Measurements from ENCODE around the gene ZNF576.
"Not testable (repeated sequence)": the region's sequence is repeated elsewhere in the genome, so short reads cannot be mapped to it uniquely, and the experiment has no call there.

The ZNF576 gene

GRCh38 chr19:43563816-43564457 lies 32.5 kb upstream of the ZNF576 start:
- no peaks in the 10 kb centered on the region for H3K27me3 Mint-ChIP-seq
- peaks cover 58% of the 10 kb centered on the region for H3K4me1 Mint-ChIP-seq (ENCODE audit: low read depth)
- peaks cover 38% of the 10 kb centered on the region for H3K36me3 Mint-ChIP-seq (ENCODE audit: low read depth)
- no peaks in the 10 kb centered on the region for H3K9me3 Mint-ChIP-seq
- peak overlapping the region; percentile 0 for H3K4me3 Mint-ChIP-seq
- peak overlapping the region; percentile 88 for H3K27ac Mint-ChIP-seq

DNA sequence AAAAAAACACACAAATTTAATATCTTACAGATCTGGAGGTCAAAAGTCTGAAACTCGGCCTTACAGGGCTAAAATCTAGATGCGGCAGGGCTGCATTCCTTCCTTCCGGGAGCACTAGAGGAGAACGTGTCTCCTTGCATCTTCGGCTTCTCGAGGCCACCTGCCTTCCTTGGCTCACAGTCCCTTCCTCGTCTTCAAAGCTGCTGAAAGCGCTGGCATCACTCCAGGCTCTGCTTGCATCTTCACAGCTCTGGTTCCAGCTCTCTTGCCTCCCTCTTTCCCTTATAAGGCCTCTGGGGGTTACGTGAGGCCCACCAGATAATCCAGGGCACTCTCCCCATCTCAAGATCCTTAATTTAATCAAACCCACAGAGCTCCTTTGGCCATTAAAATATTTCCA lies 31.6 kb upstream of the ZNF576 start:
- peaks cover 58% of the 10 kb centered on the region for H3K4me1 Mint-ChIP-seq (ENCODE audit: low read depth)
- H3K27me3 Mint-ChIP-seq = no peaks in the 10 kb centered on the region
- H3K9me3 Mint-ChIP-seq = no peaks in the 10 kb centered on the region
- H3K4me3 Mint-ChIP-seq = peak overlapping the region; percentile 16
- peak overlapping the region; percentile 61 for H3K27ac Mint-ChIP-seq
- H3K36me3 Mint-ChIP-seq (ENCODE audit: low read depth) = peaks cover 32% of the 10 kb centered on the region

- no peak overlapping the region for H3K4me3 Mint-ChIP-seq
- H3K36me3 Mint-ChIP-seq (ENCODE audit: low read depth) = peaks cover 10% of the 10 kb centered on the region
- no peaks in the 10 kb centered on the region for H3K27me3 Mint-ChIP-seq
- H3K4me1 Mint-ChIP-seq (ENCODE audit: low read depth) = peaks cover 44% of the 10 kb centered on the region
- no peak overlapping the region for H3K27ac Mint-ChIP-seq
- H3K9me3 Mint-ChIP-seq = no peaks in the 10 kb centered on the region
Measured at GRCh38 chr19:43569657-43570056, 26.7 kb upstream of the ZNF576 start.

- Mint-ChIP-seq H3K9me3 (no peaks in the 10 kb centered on the region), H3K27ac (no peak overlapping the region), H3K4me3 (no peak overlapping the region), H3K4me1 (ENCODE audit: low read depth) (peaks cover 44% of the 10 kb centered on the region), H3K36me3 (ENCODE audit: low read depth) (peaks cover 10% of the 10 kb centered on the region), H3K27me3 (no peaks in the 10 kb centered on the region)
Measured at GRCh38 chr19:43570174-43570791, 26.1 kb upstream of the ZNF576 start.

- no peaks in the 10 kb centered on the region for H3K27me3 Mint-ChIP-seq
- H3K36me3 Mint-ChIP-seq (ENCODE audit: low read depth) = peaks cover 7% of the 10 kb centered on the region
- peaks cover 42% of the 10 kb centered on the region for H3K4me1 Mint-ChIP-seq (ENCODE audit: low read depth)
- H3K9me3 Mint-ChIP-seq = no peaks in the 10 kb centered on the region
- H3K4me3 Mint-ChIP-seq = no peak overlapping the region
- no peak overlapping the region for H3K27ac Mint-ChIP-seq
Measured at GRCh38 chr19:43572171-43572588, 24.2 kb upstream of the ZNF576 start.

DNA sequence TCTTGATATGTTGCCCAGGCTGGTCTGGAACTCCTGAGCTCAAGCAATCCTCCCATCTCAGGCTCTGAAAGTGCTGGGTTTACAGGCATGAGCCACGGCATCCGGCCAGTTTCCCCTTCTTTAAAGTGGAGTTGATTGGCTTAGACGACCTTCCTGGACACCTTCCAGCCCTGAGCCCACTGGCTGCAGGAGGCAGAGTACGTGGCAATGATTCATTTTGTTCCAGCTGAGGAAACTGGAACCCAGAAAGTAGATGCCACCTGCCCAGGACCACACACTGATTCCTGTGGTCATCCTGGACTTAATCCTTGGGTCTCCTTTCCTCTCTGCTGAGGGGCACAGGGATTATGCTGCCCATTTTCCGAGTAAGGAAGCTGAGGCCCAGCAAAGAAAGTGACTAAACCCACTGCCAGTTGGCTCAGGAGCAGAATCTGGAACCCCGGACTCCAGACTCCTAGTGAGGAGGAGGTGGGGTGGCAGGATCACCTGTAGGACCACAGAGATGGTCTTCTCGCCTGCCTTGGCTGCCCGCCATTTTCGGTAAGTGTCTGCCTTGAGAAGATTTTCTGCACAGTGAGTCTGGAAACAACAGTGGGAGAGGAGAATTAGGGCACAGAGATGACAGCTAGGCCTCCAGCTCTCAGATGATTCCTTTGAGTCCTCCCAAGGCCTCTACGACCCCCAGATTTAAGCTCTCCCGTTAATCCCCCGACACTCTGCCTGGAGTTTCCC lies 21.8 kb upstream of the ZNF576 start:
- Mint-ChIP-seq H3K36me3 (ENCODE audit: low read depth) (peaks cover 7% of the 10 kb centered on the region), H3K4me1 (ENCODE audit: low read depth) (peaks cover 53% of the 10 kb centered on the region), H3K27ac (peak overlapping the region; percentile 92), H3K9me3 (no peaks in the 10 kb centered on the region), H3K4me3 (peak overlapping the region; percentile 90), H3K27me3 (no peaks in the 10 kb centered on the region)

GRCh38 chr19:43575156-43575950 lies 21.0 kb upstream of the ZNF576 start, which contains the start of the genes PINLYP and XRCC1:
PINLYP (plus strand) TSS chr19:43575801; CDS start chr19:43577192, 1,391 bp downstream.
XRCC1 (minus strand) TSS chr19:43575527; CDS start chr19:43575458, 69 bp downstream.
- Mint-ChIP-seq H3K9me3 (no peaks in the 10 kb centered on the region), H3K27ac (peak within 1 kb of the TSS; percentile 92), H3K36me3 (ENCODE audit: low read depth) (peaks cover 7% of the 10 kb centered on the region), H3K4me3 (peak within 1 kb of the TSS; percentile 90), H3K27me3 (no peaks in the 10 kb centered on the region), H3K4me1 (ENCODE audit: low read depth) (peaks cover 59% of the 10 kb centered on the region)

DNA sequence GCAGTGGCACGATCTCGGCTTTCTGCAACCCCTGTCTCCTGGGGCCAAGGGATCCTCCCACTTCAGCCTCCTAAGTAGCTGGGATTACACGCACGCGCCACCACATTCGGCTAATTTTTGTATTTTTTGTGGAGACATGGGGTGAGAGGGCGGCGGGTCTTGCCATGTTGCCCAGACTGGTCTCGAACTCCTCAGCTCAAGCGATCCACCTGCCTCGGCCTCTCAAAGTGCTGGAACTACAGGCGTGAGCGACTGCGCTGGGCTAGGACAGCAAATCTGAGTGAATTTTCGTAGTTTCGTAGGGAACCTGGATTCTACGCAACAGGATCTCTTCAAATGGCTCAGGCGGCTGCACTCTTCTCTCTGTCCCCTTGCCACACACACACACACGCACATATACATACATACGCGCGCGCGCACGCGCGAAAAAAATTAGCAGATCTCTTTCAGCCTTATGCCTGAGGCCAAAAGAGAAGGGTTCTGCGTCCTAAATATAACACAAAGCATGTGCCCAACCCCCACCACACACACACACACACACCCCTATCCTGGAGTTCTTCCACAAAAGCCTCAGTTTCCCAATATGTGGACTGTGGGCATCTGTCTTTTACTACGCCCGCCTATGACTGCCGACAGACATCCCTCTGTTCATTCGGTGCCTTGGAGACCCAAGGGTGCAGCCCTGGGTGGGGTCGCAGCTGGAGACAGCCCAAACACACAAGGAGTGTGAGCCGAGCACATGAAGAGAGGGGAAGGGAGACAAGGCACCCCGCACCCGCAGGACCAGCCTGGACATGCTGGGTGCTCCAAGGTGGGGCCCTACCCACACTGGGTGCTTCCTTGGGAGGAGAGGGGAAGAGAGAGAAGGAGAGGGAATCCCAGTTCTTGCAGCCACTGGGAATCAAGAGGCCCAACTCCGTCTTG lies 20.2 kb upstream of the ZNF576 start:
- H3K36me3 Mint-ChIP-seq (ENCODE audit: low read depth) = peaks cover 7% of the 10 kb centered on the region
- no peaks in the 10 kb centered on the region for H3K27me3 Mint-ChIP-seq
- H3K9me3 Mint-ChIP-seq = no peaks in the 10 kb centered on the region
- H3K27ac Mint-ChIP-seq = peak overlapping the region; percentile 92
- peak overlapping the region; percentile 90 for H3K4me3 Mint-ChIP-seq
- H3K4me1 Mint-ChIP-seq (ENCODE audit: low read depth) = peaks cover 52% of the 10 kb centered on the region

- Mint-ChIP-seq H3K4me1 (ENCODE audit: low read depth) (peaks cover 50% of the 10 kb centered on the region), H3K27me3 (no peaks in the 10 kb centered on the region), H3K9me3 (no peaks in the 10 kb centered on the region), H3K4me3 (peak overlapping the region; percentile 91), H3K36me3 (ENCODE audit: low read depth) (no peaks in the 10 kb centered on the region), H3K27ac (peak overlapping the region; percentile 53)
Measured at GRCh38 chr19:43578787-43579186, 17.6 kb upstream of the ZNF576 start.

GRCh38 chr19:43581467-43581866 lies 14.9 kb upstream of the ZNF576 start:
- peaks cover 41% of the 10 kb centered on the region for H3K4me1 Mint-ChIP-seq (ENCODE audit: low read depth)
- no peak overlapping the region for H3K27ac Mint-ChIP-seq
- no peaks in the 10 kb centered on the region for H3K27me3 Mint-ChIP-seq
- no peaks in the 10 kb centered on the region for H3K9me3 Mint-ChIP-seq
- H3K4me3 Mint-ChIP-seq = peak overlapping the region; percentile 91
- H3K36me3 Mint-ChIP-seq (ENCODE audit: low read depth) = peaks cover 12% of the 10 kb centered on the region

DNA sequence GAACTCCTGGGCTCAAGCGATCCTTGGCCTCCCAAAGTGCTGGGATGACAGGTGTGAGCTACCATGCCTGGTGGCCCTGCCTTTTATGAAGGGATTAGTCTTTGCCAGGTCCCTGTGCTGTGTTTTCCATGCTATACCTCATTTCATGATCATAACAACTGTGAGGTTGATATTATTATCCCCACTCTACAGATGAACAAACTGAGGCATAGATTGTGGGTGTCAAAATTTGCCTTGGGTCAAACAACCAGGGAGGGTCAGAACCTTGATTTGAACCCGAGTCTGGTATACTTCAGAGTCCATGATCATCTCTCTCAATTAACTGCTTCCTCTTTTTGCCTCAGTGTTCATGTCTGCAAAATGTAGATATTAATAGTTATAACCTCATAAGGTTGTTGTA lies 13.9 kb upstream of the ZNF576 start:
- Mint-ChIP-seq H3K4me1 (ENCODE audit: low read depth) (peaks cover 41% of the 10 kb centered on the region), H3K4me3 (peak overlapping the region; percentile 91), H3K36me3 (ENCODE audit: low read depth) (peaks cover 15% of the 10 kb centered on the region), H3K27me3 (no peaks in the 10 kb centered on the region), H3K27ac (no peak overlapping the region), H3K9me3 (no peaks in the 10 kb centered on the region)

DNA sequence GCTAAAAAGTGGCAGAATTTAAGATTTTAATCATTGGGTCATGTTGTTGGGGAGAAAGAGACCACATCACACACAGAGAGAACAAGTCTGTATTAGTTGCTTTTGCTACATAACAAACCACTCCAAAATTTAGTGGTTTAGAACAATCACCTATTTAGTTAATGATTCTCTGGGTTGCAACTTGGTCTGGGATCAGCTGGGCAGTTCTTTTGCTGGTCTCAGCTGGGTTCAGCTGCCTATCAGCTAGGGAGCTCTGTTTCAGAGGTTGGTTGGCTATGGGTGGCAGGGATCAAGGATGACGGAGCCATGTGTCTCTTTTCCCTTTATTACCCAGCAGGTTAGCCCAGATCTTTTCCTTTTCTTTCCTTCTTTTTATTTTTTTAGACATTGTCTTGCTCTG lies 11.9 kb upstream of the ZNF576 start:
- H3K4me1 Mint-ChIP-seq (ENCODE audit: low read depth) = peaks cover 32% of the 10 kb centered on the region
- no peaks in the 10 kb centered on the region for H3K9me3 Mint-ChIP-seq
- H3K27me3 Mint-ChIP-seq = no peaks in the 10 kb centered on the region
- peak overlapping the region; percentile 32 for H3K27ac Mint-ChIP-seq
- H3K4me3 Mint-ChIP-seq = no peak overlapping the region
- peaks cover 23% of the 10 kb centered on the region for H3K36me3 Mint-ChIP-seq (ENCODE audit: low read depth)

DNA sequence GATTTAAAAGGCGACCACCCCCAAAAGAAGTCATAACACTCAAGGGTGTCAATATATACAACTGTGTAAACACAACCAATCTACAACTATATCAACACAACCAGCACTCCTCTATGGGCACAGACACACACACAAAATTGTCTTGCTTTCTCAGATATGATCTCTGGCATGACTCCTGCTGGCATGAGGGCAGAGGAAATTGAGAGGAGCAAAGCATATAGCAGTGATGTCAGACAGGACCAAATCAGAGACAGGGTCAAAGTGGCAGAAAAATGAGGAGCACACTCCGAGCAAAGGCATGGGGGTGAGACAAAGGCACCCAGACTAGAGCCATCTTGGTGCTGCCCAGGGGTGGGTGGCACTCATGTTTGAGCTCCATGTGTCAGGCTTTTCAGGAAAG lies 10.0 kb upstream of the ZNF576 start:
- Mint-ChIP-seq H3K36me3 (ENCODE audit: low read depth) (peaks cover 36% of the 10 kb centered on the region), H3K9me3 (no peaks in the 10 kb centered on the region), H3K27ac (no peak overlapping the region), H3K4me1 (ENCODE audit: low read depth) (peaks cover 36% of the 10 kb centered on the region), H3K27me3 (no peaks in the 10 kb centered on the region), H3K4me3 (no peak overlapping the region)

GRCh38 chr19:43587029-43587428 lies 9.4 kb upstream of the ZNF576 start:
- peaks cover 36% of the 10 kb centered on the region for H3K36me3 Mint-ChIP-seq (ENCODE audit: low read depth)
- H3K9me3 Mint-ChIP-seq, H3K27me3 Mint-ChIP-seq, H3K27ac Mint-ChIP-seq, H3K4me3 Mint-ChIP-seq: not testable (repeated sequence)
- H3K4me1 Mint-ChIP-seq (ENCODE audit: low read depth) = peaks cover 29% of the 10 kb centered on the region

Measured in stimulated activated naive CD8-positive, alpha-beta T cell treated with anti-CD3 and anti-CD28 coated beads, Interleukin-15, Interleukin-2, amounts not matched to agents 100 ng/mL and 50 ng/mL, for 24 hours (primary cell).